Activated B cell treated with CpG ODN at 0.5 μM for 24 hours (primary cell): ENCODE data around the gene TPD52L1. TPM values are rescaled to one million over a fixed set of nuclear protein-coding genes. Genes with fewer than 3 reads are reported as not detected.
"Not testable (repeated sequence)": the region's sequence is repeated elsewhere in the genome, so short reads cannot be mapped to it uniquely, and the experiment has no call there.

ENCODE experiments used
- ATAC-seq: fragments of 200-7000 bp; cut with Tn5 transposase; one replicate; pipeline ENCODE4 v1.10.0; 2021; ENCODE audit warnings: low read depth, mild to moderate bottlenecking, moderate library complexity
- CTCF ChIA-PET: fragments of 350-600 bp; sonication (Branson Sonifier 250); formaldehyde crosslinking; loops from one replicate; lab custom pipeline; 2021; ENCODE audit warnings: antibody characterized with exemption; lab: Charles Lee
- POLR2A ChIA-PET: fragments of 350-600 bp; sonication (Branson Sonifier 250); formaldehyde crosslinking; loops from one replicate; lab custom pipeline; 2021; ENCODE audit warnings: antibody characterized with exemption; lab: Charles Lee
- DNase-seq: peaks from one replicate; pipeline ENCODE4 v3.0.0; 2022
- H3K27ac Mint-ChIP-seq: one replicate; pipeline ENCODE4 v1.8.0; 2020; ENCODE audit warnings: mixed read lengths
- H3K27me3 Mint-ChIP-seq: one replicate; pipeline ENCODE4 v1.8.0; 2021; ENCODE audit warnings: mixed read lengths
- H3K36me3 Mint-ChIP-seq: one replicate; pipeline ENCODE4 v1.8.0; 2021; ENCODE audit warnings: low read depth, mixed read lengths
- H3K4me1 Mint-ChIP-seq: one replicate; pipeline ENCODE4 v1.8.0; 2021; ENCODE audit warnings: mixed read lengths
- H3K4me3 Mint-ChIP-seq: one replicate; pipeline ENCODE4 v1.8.0; 2020; ENCODE audit warnings: mild to moderate bottlenecking, mixed read lengths
- H3K9me3 Mint-ChIP-seq: one replicate; pipeline ENCODE4 v1.8.0; 2020; ENCODE audit warnings: mixed read lengths
- CTCF ChIP-seq: fragments of 200-600 bp; IDR thresholded peaks from one replicate; pipeline ENCODE4 v1.8.0; 2022; ENCODE audit warnings: antibody characterized with exemption, mild to moderate bottlenecking
- intact Hi-C: fragments of 100-400 bp; cut with micrococcal nuclease; formaldehyde crosslinking; loops from one replicate; pipeline ENCODE4 v1.15.1; 2024
- total RNA-seq: library from RNA; stranded (reverse); gene quantifications from 2 replicates; pipeline ENCODE4 v1.2.3, GENCODE V29; 2022

TPD52L1 gene
- total RNA-seq, 1 donor from 2014 or later = not detected

- ChIA-PET CTCF (no interaction called here), POLR2A (no interaction called here)
- H3K4me1 Mint-ChIP-seq = no peaks in the 10 kb centered on the region
- H3K36me3 Mint-ChIP-seq = no peaks in the 10 kb centered on the region
- TF ChIP-seq CTCF = no peak
- H3K9me3 Mint-ChIP-seq = no peaks in the 10 kb centered on the region
- DNase-seq = no peak
- H3K27ac Mint-ChIP-seq = no peak overlapping the region
- intact Hi-C loops = no loop called here
- no peak overlapping the region for H3K4me3 Mint-ChIP-seq
- H3K27me3 Mint-ChIP-seq = peaks cover 5% of the 10 kb centered on the region
- ATAC-seq = no peak
These were observed 29.4 kb upstream of the TPD52L1 start for GRCh38 chr6:125124049-125124669.

- intact Hi-C loops, H3K9me3 Mint-ChIP-seq, H3K27ac Mint-ChIP-seq, CTCF ChIA-PET, DNase-seq, H3K4me1 Mint-ChIP-seq, POLR2A ChIA-PET, H3K36me3 Mint-ChIP-seq, ATAC-seq, H3K4me3 Mint-ChIP-seq, H3K27me3 Mint-ChIP-seq: not testable (repeated sequence)
These were observed 27.7 kb upstream of the TPD52L1 start for GRCh38 chr6:125125856-125126255.

GRCh38 chr6:125129354-125129753 is 24.2 kb upstream of the TPD52L1 start:
- no peak overlapping the region for H3K4me3 Mint-ChIP-seq
- no peaks in the 10 kb centered on the region for H3K4me1 Mint-ChIP-seq
- no peak for TF ChIP-seq CTCF
- DNase-seq = no peak
- H3K27ac Mint-ChIP-seq = no peak overlapping the region
- H3K9me3 Mint-ChIP-seq = no peaks in the 10 kb centered on the region
- no peak for ATAC-seq
- intact Hi-C loops = no loop called here
- H3K27me3 Mint-ChIP-seq = peaks cover 1% of the 10 kb centered on the region
- ChIA-PET POLR2A (no interaction called here), CTCF (no interaction called here)
- no peaks in the 10 kb centered on the region for H3K36me3 Mint-ChIP-seq

GRCh38 chr6:125132058-125132457 is 21.5 kb upstream of the TPD52L1 start:
- ATAC-seq = no peak
- intact Hi-C loops = no loop called here
- no peak for DNase-seq
- Mint-ChIP-seq H3K9me3 (no peaks in the 10 kb centered on the region), H3K4me3 (no peak overlapping the region), H3K36me3 (no peaks in the 10 kb centered on the region), H3K27me3 (peaks cover 1% of the 10 kb centered on the region), H3K27ac (no peak overlapping the region), H3K4me1 (no peaks in the 10 kb centered on the region)
- ChIA-PET CTCF (no interaction called here), POLR2A (no interaction called here)
- no peak for TF ChIP-seq CTCF

- no peak for ATAC-seq
- POLR2A ChIA-PET = no interaction called here
- CTCF ChIA-PET = no interaction called here
These were observed 17.2 kb upstream of the TPD52L1 start for GRCh38 chr6:125136378-125136777.

More at GRCh38 chr6:125136378-125136777, 17.2 kb upstream of the TPD52L1 start:
- Mint-ChIP-seq H3K4me1 (no peaks in the 10 kb centered on the region), H3K27me3 (no peaks in the 10 kb centered on the region), H3K9me3 (no peaks in the 10 kb centered on the region), H3K27ac (no peak overlapping the region), H3K36me3 (no peaks in the 10 kb centered on the region), H3K4me3 (no peak overlapping the region)
- no peak for DNase-seq
- intact Hi-C loops = no loop called here
- no peak for TF ChIP-seq CTCF
